ENCODE measurements around the gene OR2T2.
"Not testable (repeated sequence)": the region's sequence is repeated elsewhere in the genome, so short reads cannot be mapped to it uniquely, and the experiment has no call there.

OR2T2 gene

GRCh38 chr1:248444603-248445002, 834 bp upstream of the OR2T2 start:
- not testable (repeated sequence) for DNase-seq (ENCODE audit: insufficient read length); FAIRE-seq

GRCh38 chr1:248448409-248449074, 3.1 kb downstream of the OR2T2 start:
- peak; percentile 97 for FAIRE-seq
- DNase-seq (ENCODE audit: insufficient read length): not testable (repeated sequence)

- DNase-seq (ENCODE audit: insufficient read length): not testable (repeated sequence)
- TF ChIP-seq POLR2A (IDR thresholded peaks at IDR 0.05; ENCODE audit: low read depth, low read length) (peak; percentile 56; the same call in 1 of the 2 replicates), POLR2AphosphoS5 (IDR thresholded peaks at IDR 0.05; ENCODE audit: low read depth, low read length) (peak; percentile 67)
- FAIRE-seq: peak; percentile 96
These were observed 4.5 kb downstream of the OR2T2 start for GRCh38 chr1:248449821-248450465.

- DNase-seq (ENCODE audit: insufficient read length); FAIRE-seq: not testable (repeated sequence)
These were observed 5.2 kb downstream of the OR2T2 start for GRCh38 chr1:248450466-248451145.

- DNase-seq (ENCODE audit: insufficient read length): not testable (repeated sequence)
- peak; percentile 91 for FAIRE-seq
These were observed 8.2 kb downstream of the OR2T2 start for GRCh38 chr1:248453619-248454018.

GRCh38 chr1:248455045-248455444, 9.6 kb downstream of the OR2T2 start:
- not testable (repeated sequence) for FAIRE-seq

GRCh38 chr1:248456635-248457034, 11.2 kb downstream of the OR2T2 start:
- FAIRE-seq; DNase-seq (ENCODE audit: insufficient read length): not testable (repeated sequence)

More at GRCh38 chr1:248455045-248455444, 9.6 kb downstream of the OR2T2 start:
- DNase-seq (ENCODE audit: insufficient read length): not testable (repeated sequence)

- peak; percentile 79 for FAIRE-seq
- not testable (repeated sequence) for DNase-seq (ENCODE audit: insufficient read length)
These were observed 13.7 kb downstream of the OR2T2 start for GRCh38 chr1:248459117-248459516.

GRCh38 chr1:248471154-248471553, 25.7 kb downstream of the OR2T2 start:
- TF ChIP-seq POLR2A (IDR thresholded peaks at IDR 0.05; ENCODE audit: low read depth, low read length): no peak
- no peak for TF ChIP-seq POLR2AphosphoS5 (IDR thresholded peaks at IDR 0.05; ENCODE audit: low read depth, low read length)
- no peak for TF ChIP-seq TAF1 (IDR thresholded peaks at IDR 0.05; ENCODE audit: borderline replicate concordance, low read depth, low read length)
- FAIRE-seq (no peak), DNase-seq (ENCODE audit: insufficient read length) (no peak)

GRCh38 chr1:248472111-248472510, 26.7 kb downstream of the OR2T2 start:
- not testable (repeated sequence) for FAIRE-seq

GRCh38 chr1:248473051-248473450, 27.6 kb downstream of the OR2T2 start, which contains the start of gene OR2T3:
OR2T3 (plus strand) TSS chr1:248473351; CDS start chr1:248473351, 0 bp downstream.
- DNase-seq (ENCODE audit: insufficient read length); FAIRE-seq: not testable (repeated sequence)

More at GRCh38 chr1:248472111-248472510, 26.7 kb downstream of the OR2T2 start:
- not testable (repeated sequence) for DNase-seq (ENCODE audit: insufficient read length)

GRCh38 chr1:248475660-248476059, 30.2 kb downstream of the OR2T2 start:
- DNase-seq (ENCODE audit: insufficient read length): not testable (repeated sequence)
- peak; percentile 58 for FAIRE-seq

GRCh38 chr1:248481686-248482579, 36.5 kb downstream of the OR2T2 start:
- FAIRE-seq: peak; percentile 96
- peak; percentile 49; the same call in 1 of the 2 replicates for TF ChIP-seq POLR2A (IDR thresholded peaks at IDR 0.05; ENCODE audit: low read depth, low read length)
- DNase-seq (ENCODE audit: insufficient read length): peak; percentile 2

GRCh38 chr1:248488289-248488688, 42.9 kb downstream of the OR2T2 start, which contains the start of gene OR2T5:
OR2T5 (plus strand) TSS chr1:248488589; CDS start chr1:248488589, 0 bp downstream.
- not testable (repeated sequence) for DNase-seq (ENCODE audit: insufficient read length)
- peak; percentile 40 for FAIRE-seq

- FAIRE-seq; DNase-seq (ENCODE audit: insufficient read length): not testable (repeated sequence)
These were observed 51.2 kb downstream of the OR2T2 start for GRCh38 chr1:248496661-248497060.

- DNase-seq (ENCODE audit: insufficient read length); FAIRE-seq: not testable (repeated sequence)
These were observed 55.0 kb downstream of the OR2T2 start for GRCh38 chr1:248500305-248501035.

Measured in GM12892 (cell line).